ENCODE results near the gene FBRS.
A peak's percentile ranks its signal among the peaks of the same experiment; 100 is the strongest.
"Not testable (repeated sequence)": the region's sequence is repeated elsewhere in the genome, so short reads cannot be mapped to it uniquely, and the experiment has no call there.

Gene FBRS

GRCh38 chr16:30678586-30678970, 20.3 kb downstream of the FBRS start:
- TF ChIP-seq, protein P1, sequence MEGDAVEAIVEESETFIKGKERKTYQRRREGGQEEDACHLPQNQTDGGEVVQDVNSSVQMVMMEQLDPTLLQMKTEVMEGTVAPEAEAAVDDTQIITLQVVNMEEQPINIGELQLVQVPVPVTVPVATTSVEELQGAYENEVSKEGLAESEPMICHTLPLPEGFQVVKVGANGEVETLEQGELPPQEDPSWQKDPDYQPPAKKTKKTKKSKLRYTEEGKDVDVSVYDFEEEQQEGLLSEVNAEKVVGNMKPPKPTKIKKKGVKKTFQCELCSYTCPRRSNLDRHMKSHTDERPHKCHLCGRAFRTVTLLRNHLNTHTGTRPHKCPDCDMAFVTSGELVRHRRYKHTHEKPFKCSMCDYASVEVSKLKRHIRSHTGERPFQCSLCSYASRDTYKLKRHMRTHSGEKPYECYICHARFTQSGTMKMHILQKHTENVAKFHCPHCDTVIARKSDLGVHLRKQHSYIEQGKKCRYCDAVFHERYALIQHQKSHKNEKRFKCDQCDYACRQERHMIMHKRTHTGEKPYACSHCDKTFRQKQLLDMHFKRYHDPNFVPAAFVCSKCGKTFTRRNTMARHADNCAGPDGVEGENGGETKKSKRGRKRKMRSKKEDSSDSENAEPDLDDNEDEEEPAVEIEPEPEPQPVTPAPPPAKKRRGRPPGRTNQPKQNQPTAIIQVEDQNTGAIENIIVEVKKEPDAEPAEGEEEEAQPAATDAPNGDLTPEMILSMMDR (IDR thresholded peaks at IDR 0.05; ENCODE audit: insufficient read depth, missing control alignments): no peak
- FAIRE-seq: no peak
- no peak for DNase-seq (ENCODE audit: insufficient read length, low spot score)

GRCh38 chr16:30680326-30680725, 22.1 kb downstream of the FBRS start:
- DNase-seq (ENCODE audit: insufficient read length, low spot score) (no peak), FAIRE-seq (no peak)
- TF ChIP-seq, protein P1 (IDR thresholded peaks at IDR 0.05; ENCODE audit: insufficient read depth, missing control alignments): no peak

DNA sequence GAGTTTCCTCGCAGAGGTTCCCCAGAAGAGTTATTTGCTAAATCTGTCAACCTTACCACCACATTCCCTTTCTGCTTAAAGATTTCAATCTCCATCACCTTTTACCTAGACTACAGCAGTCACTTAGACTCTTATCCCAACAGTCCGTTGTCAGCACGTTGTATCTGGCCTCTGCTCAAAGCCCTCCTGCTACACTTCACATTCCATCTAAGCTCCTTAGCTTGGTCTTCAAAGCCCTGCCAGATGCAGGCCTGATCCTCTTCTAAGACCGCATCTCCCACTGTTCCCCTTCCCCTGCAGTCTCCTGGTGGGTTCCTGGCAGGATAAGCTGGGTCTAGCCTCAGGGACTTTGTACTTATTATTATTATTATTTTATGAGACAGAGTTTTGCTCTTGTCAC, 30.5 kb downstream of the FBRS start:
- TF ChIP-seq, protein P1 (IDR thresholded peaks at IDR 0.05; ENCODE audit: insufficient read depth, missing control alignments): no peak
- FAIRE-seq (peak; percentile 25), DNase-seq (ENCODE audit: insufficient read length, low spot score) (peak; percentile 48)

- TF ChIP-seq, protein P1 (IDR thresholded peaks at IDR 0.05; ENCODE audit: insufficient read depth, missing control alignments): no peak
- FAIRE-seq: no peak
- DNase-seq (ENCODE audit: insufficient read length, low spot score): no peak
Observed at GRCh38 chr16:30691907-30692306, 33.7 kb downstream of the FBRS start.

- FAIRE-seq (no peak), DNase-seq (ENCODE audit: insufficient read length, low spot score) (no peak)
- TF ChIP-seq, protein P1 (IDR thresholded peaks at IDR 0.05; ENCODE audit: insufficient read depth, missing control alignments): no peak
Observed at GRCh38 chr16:30692396-30693064, 34.3 kb downstream of the FBRS start.

GRCh38 chr16:30694926-30695693, 36.9 kb downstream of the FBRS start:
- TF ChIP-seq, protein P1 (IDR thresholded peaks at IDR 0.05; ENCODE audit: insufficient read depth, missing control alignments): no peak
- no peak for FAIRE-seq
- no peak for DNase-seq (ENCODE audit: insufficient read length, low spot score)

- DNase-seq (ENCODE audit: insufficient read length, low spot score); FAIRE-seq: not testable (repeated sequence)
Observed at GRCh38 chr16:30696646-30697045, 38.4 kb downstream of the FBRS start.

All from D721Med (cell line).